HG03064 (cell line): Measurements from ENCODE around the gene LENG8.
"Not testable (repeated sequence)": the region's sequence is repeated elsewhere in the genome, so short reads cannot be mapped to it uniquely, and the experiment has no call there.

Experiments
- ATAC-seq: cut with Tn5 transposase; IDR thresholded peaks from one replicate; pipeline ENCODE4 v1.9.1; 2021; ENCODE audit warnings: low read depth; ENCODE audit not compliant: unreplicated experiment

LENG8 gene

DNA sequence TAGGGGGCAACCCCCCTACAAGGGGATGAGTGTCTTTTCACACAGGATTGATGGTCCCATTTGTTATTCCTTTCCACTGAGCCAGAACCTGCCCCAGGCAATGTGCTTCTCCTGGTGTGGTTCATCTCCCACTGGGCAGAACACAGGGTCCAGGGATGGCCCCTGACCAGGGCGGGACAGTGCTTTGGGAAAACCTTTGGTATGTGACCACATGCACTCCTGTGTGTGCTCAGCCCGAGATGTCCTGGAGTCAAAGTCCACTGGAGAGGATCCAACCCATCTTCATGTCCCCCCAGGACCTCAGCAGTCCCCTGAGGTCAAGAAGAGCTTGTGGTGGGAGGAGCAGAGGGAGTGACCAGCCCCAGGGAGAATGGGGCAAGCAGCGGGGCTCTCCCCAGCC is 59.5 kb downstream of the LENG8 start:
- not testable (repeated sequence) for ATAC-seq

- ATAC-seq = not testable (repeated sequence)
Measured at GRCh38 chr19:54509200-54509940, 60.4 kb downstream of the LENG8 start.
